MCF 10A (cell line): ENCODE results near the gene LMCD1. TPM values are rescaled to one million over a fixed set of nuclear protein-coding genes. Genes with fewer than 3 reads are reported as not detected.

ENCODE experiments used
- BruUV-seq: library from RNA; stranded (reverse); fragments of 400-500 nt; replicated peaks from 2 replicates; lab custom pipeline; 2021; lab: Mats Ljungman, UMichigan
- CTCF ChIA-PET: fragments of 300-600 bp; sonication (Branson Sonifier 250); formaldehyde crosslinking; extraction: SDS; loops from one replicate; lab custom pipeline; 2021; ENCODE audit warnings: antibody characterized with exemption, inconsistent platforms; lab: Yijun Ruan, JAX
- POLR2A ChIA-PET: fragments of 300-600, 350-650 bp; sonication (Branson Sonifier 250); formaldehyde crosslinking; extraction: SDS; loops from one replicate; lab custom pipeline; 2020; ENCODE audit warnings: antibody characterized with exemption, inconsistent platforms; lab: Yijun Ruan, JAX
- DNase-seq: peaks from one replicate; pipeline ENCODE4 v3.0.0-alpha.2; 2018; ENCODE audit not compliant: unreplicated experiment
- H3K27ac Mint-ChIP-seq: one replicate; pipeline ENCODE4 v1.8.0; 2022; ENCODE audit warnings: mild to moderate bottlenecking, low read depth, mixed read lengths; ENCODE audit not compliant: unreplicated experiment
- H3K27me3 Mint-ChIP-seq: one replicate; pipeline ENCODE4 v1.8.0; 2022; ENCODE audit warnings: mixed read lengths; ENCODE audit not compliant: insufficient read depth, unreplicated experiment
- H3K36me3 Mint-ChIP-seq: one replicate; pipeline ENCODE4 v1.8.0; 2022; ENCODE audit warnings: mild to moderate bottlenecking, moderate library complexity, mixed read lengths; ENCODE audit not compliant: insufficient read depth, unreplicated experiment
- H3K4me1 Mint-ChIP-seq: one replicate; pipeline ENCODE4 v1.8.0; 2022; ENCODE audit warnings: mixed read lengths; ENCODE audit not compliant: insufficient read depth, unreplicated experiment
- H3K4me3 Mint-ChIP-seq: one replicate; pipeline ENCODE4 v1.8.0; 2022; ENCODE audit warnings: mild to moderate bottlenecking, moderate library complexity, mixed read lengths; ENCODE audit not compliant: unreplicated experiment
- H3K9me3 Mint-ChIP-seq: one replicate; pipeline ENCODE4 v1.8.0; 2022; ENCODE audit warnings: mixed read lengths; ENCODE audit not compliant: unreplicated experiment
- intact Hi-C: fragments of 100-400 bp; cut with micrococcal nuclease; formaldehyde crosslinking; loops from 2 replicates; pipeline ENCODE4 v1.14.1; 2022
- total RNA-seq: library from RNA; stranded (reverse); gene quantifications from 2 replicates; pipeline ENCODE4 v1.2.3, GENCODE V29; 2022
- TF ChIP-seq, protein P1 (sequence below): fragments of 200-600 bp; IDR thresholded peaks from one replicate; pipeline ENCODE4 v1.8.0; 2022; ENCODE audit warnings: antibody characterized with exemption, mild to moderate bottlenecking; ENCODE audit not compliant: unreplicated experiment

Gene LMCD1
- total RNA-seq, 1 experiment from 2014 or later, result 0.63 TPM

GRCh38 chr3:8523041-8523440 lies 21.4 kb downstream of the LMCD1 start:
- peaks cover 19% of the 10 kb centered on the region for H3K4me1 Mint-ChIP-seq
- H3K27me3 Mint-ChIP-seq, result no peaks in the 10 kb centered on the region
- H3K27ac Mint-ChIP-seq, result no peak overlapping the region
- CTCF ChIA-PET, result interaction anchor here (0.7 kb wide), 2 partner anchors 79 to 81 kb away, joined by 3 read pairs; no protein-coding TSS in a partner anchor
- POLR2A ChIA-PET, result no interaction called here
- TF ChIP-seq, protein P1, sequence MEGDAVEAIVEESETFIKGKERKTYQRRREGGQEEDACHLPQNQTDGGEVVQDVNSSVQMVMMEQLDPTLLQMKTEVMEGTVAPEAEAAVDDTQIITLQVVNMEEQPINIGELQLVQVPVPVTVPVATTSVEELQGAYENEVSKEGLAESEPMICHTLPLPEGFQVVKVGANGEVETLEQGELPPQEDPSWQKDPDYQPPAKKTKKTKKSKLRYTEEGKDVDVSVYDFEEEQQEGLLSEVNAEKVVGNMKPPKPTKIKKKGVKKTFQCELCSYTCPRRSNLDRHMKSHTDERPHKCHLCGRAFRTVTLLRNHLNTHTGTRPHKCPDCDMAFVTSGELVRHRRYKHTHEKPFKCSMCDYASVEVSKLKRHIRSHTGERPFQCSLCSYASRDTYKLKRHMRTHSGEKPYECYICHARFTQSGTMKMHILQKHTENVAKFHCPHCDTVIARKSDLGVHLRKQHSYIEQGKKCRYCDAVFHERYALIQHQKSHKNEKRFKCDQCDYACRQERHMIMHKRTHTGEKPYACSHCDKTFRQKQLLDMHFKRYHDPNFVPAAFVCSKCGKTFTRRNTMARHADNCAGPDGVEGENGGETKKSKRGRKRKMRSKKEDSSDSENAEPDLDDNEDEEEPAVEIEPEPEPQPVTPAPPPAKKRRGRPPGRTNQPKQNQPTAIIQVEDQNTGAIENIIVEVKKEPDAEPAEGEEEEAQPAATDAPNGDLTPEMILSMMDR, result no peak
- peaks cover 8% of the 10 kb centered on the region for H3K9me3 Mint-ChIP-seq
- intact Hi-C loops, result no loop called here
- H3K4me3 Mint-ChIP-seq, result no peak overlapping the region
- no TSS peak for BruUV-seq
- no peak for DNase-seq
- no peaks in the 10 kb centered on the region for H3K36me3 Mint-ChIP-seq

DNA sequence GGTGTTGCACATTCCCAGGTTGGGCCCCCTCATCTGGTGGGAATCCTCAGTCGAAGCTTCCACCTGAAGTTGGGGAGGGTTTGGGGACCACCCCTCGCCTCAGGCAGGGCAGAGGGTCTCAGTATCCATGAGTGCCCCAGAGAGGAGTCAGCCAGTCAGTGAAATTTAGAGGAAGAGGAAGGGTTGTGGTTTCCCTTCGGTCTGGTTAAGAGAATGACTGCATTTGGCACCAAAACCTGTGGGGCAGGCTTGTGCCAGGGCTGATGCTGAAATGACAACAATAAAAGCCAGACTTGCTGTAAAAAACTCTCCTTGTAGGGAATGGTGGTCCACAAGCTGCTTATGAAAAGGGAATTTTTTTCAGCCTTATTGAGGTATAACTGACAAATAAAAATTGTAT lies 22.6 kb downstream of the LMCD1 start:
- no peak overlapping the region for H3K27ac Mint-ChIP-seq
- BruUV-seq, result no TSS peak
- H3K27me3 Mint-ChIP-seq, result no peaks in the 10 kb centered on the region
- H3K4me3 Mint-ChIP-seq, result no peak overlapping the region
- TF ChIP-seq, protein P1, result no peak
- CTCF ChIA-PET, result interaction anchor here (0.6 kb wide), 1 partner anchor 788 kb away, joined by 3 read pairs; no protein-coding TSS in a partner anchor
- peaks cover 2% of the 10 kb centered on the region for H3K36me3 Mint-ChIP-seq
- POLR2A ChIA-PET, result no interaction called here
- no peaks in the 10 kb centered on the region for H3K9me3 Mint-ChIP-seq
- intact Hi-C loops, result no loop called here
- DNase-seq, result no peak
- peaks cover 10% of the 10 kb centered on the region for H3K4me1 Mint-ChIP-seq

DNA sequence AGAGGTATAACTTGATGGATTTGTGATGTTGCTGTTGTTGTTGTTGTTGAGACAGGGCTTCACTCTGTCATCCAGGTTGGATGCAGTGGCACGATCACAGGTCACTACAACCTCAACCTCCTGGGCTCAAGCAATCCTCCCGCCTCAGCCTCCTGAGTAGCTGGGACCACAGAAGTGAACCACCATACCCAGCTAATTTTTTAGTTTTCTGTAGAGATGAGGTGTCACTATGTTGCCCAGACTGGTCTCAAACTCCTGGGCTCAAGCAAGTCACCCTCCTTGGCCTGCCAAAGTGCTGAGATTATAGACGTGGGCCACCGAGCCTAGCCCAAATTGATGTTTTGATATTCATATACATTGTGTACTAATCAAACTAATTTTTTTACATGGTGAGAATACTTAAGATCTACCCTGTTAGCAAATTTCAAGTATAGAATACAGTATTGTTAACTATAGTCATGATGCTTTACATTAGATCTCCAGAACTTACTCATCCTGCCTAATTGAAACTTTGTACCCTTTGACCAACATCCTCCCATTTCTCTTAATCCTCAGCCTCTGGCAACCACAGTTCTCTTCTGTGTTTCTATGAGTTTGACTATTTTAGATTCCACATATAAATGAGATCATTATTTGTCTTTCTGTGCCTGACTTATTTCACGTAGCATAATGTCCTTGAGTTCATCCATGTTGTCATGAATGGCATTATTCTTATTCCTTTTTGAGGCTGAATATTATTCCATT lies 23.2 kb downstream of the LMCD1 start:
- Mint-ChIP-seq H3K4me3 (no peak overlapping the region), H3K9me3 (no peaks in the 10 kb centered on the region), H3K27me3 (no peaks in the 10 kb centered on the region), H3K27ac (no peak overlapping the region), H3K36me3 (peaks cover 5% of the 10 kb centered on the region), H3K4me1 (peaks cover 5% of the 10 kb centered on the region)
- TF ChIP-seq, protein P1, result no peak
- DNase-seq, result no peak
- intact Hi-C loops, result no loop called here
- BruUV-seq, result no TSS peak
- ChIA-PET CTCF (interaction anchor here (0.6 kb wide), 1 partner anchor 788 kb away, joined by 3 read pairs; no protein-coding TSS in a partner anchor), POLR2A (interaction anchor here (0.6 kb wide), 1 partner anchor 24 kb away, joined by 3 read pairs; no protein-coding TSS in a partner anchor)

DNA sequence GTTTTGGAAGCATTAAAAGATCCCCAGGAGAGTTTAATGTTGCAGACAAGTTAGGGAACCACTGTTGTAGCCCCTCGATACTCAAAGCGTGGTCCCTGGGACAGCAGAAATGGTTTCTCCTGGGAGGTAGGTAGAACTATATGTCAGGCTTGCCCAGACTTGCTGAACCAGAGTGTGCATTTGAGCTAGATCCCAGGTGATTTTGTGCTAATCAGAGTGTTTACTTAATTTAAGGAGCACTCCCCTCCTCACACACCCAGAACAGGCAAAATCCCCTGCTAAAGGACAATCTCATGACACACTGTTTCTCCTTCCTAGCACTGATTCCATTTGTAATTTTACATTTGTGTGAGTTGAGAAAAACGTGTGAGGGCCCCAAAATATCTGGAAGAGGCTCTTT lies 24.3 kb downstream of the LMCD1 start:
- CTCF ChIA-PET, result no interaction called here
- Mint-ChIP-seq H3K4me3 (no peak overlapping the region), H3K9me3 (no peaks in the 10 kb centered on the region), H3K27me3 (no peaks in the 10 kb centered on the region), H3K27ac (peak overlapping the region; percentile 46), H3K4me1 (peaks cover 13% of the 10 kb centered on the region), H3K36me3 (peaks cover 5% of the 10 kb centered on the region)
- no TSS peak for BruUV-seq
- intact Hi-C loops, result no loop called here
- TF ChIP-seq, protein P1, result no peak
- DNase-seq, result no peak
- POLR2A ChIA-PET, result interaction anchor here (1.3 kb wide), 1 partner anchor 20 kb away, joined by 4 read pairs; no protein-coding TSS in a partner anchor
